Head of caudate nucleus (tissue), 42 donors: Measurements from ENCODE around the gene CPS1.

Source experiments
- DNase-seq, 42 donors: peaks; one replicate each; pipeline versions ENCODE4 v3.0.0 to v3.0.0-alpha.2; 2020 to 2021; ENCODE audit warnings: mixed read lengths in 7 of 42
- intact Hi-C: fragments of 100-400 bp; cut with DNase I; formaldehyde crosslinking; loops from one replicate; pipeline ENCODE4 v1.15.0; 2022

Gene CPS1

DNA sequence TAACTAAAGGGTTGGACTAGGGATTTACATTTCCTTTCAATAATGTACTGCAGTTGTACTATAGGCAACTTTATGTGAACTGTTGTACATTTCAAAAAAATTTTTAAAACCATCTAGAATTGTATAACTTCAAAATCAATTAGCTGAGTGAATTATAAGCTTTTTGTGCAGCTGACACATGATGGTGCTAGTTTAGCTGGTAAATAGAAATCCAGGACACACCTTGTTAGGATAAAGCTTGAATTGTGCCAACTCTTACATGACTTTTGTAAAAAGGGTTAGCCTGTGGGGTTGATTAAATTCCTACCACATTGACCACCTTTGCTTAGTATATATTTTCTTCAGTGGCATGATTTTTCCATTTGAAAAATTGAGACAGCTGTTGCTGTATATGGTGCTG lies 104.4 kb downstream of the CPS1 start:
- no peak for DNase-seq
- intact Hi-C loops, result no loop called here

DNA sequence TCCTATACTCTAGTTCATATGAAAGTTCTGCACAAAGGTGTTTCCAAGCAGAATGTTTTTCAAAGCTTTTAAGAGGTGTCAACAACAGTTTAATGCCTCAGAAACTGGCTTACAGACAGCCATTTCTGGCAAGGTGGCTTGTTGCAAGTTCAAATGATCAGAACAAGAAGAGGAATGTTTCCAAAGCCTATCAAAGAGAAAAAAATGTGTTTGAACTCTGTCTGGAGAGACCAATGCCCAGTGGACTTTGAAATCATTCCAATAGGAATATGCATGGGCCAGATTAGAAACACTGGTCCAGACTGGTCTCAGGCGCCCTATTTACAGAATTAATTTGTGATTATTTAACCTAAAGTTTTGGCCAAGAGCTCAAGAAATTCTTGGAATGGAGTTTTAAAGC lies 106.2 kb downstream of the CPS1 start:
- intact Hi-C loops, result no loop called here
- no peak for DNase-seq

- peak in 28 of 42 donors; percentile 3 to 80 (median 44) for DNase-seq
- intact Hi-C loops, result no loop called here
Measured at GRCh38 chr2:210663631-210664089, 107.3 kb downstream of the CPS1 start.

GRCh38 chr2:210667711-210668110 lies 111.3 kb downstream of the CPS1 start:
- no peak for DNase-seq
- intact Hi-C loops, result no loop called here

DNA sequence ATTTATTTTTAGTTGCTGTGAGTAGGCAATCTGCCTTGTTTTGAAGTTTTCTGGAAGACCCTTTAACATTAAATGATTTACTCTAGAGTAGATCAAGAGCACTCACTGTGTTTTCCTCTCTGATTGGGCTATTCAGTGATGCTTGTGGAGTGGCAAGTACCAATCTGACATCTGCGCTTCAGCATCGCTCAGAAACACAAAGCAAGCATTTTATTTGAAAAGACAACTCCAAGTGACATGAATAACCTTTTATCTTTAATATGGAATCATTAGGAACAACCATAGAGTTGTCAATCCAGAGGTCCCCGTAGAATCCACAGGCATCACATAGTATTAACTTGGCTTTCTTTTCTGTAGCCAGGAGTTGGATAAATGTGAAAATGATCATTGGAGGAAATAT lies 114.7 kb downstream of the CPS1 start:
- peak in 11 of 42 donors; percentile 3 to 43 (median 20) for DNase-seq
- intact Hi-C loops, result no loop called here

DNA sequence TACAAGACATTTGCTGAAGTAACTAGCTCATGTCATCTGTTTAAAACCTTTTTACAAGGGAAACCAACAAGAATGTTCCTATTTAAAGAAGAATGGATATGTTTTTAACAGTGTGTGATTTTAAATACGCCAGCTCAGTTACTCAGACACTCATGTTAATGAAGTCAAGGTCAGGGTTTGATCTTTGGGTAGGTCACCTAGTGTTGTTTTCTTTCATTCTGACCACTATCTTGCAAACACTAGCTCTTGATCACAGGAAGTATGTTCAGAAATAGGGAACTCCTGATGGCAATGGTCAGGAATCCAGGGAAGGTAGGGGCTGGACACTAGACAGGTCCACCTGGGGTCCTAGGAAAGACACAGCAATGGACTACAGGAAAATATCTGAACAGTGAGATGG lies 116.7 kb downstream of the CPS1 start:
- DNase-seq, result no peak
- intact Hi-C loops, result no loop called here

DNA sequence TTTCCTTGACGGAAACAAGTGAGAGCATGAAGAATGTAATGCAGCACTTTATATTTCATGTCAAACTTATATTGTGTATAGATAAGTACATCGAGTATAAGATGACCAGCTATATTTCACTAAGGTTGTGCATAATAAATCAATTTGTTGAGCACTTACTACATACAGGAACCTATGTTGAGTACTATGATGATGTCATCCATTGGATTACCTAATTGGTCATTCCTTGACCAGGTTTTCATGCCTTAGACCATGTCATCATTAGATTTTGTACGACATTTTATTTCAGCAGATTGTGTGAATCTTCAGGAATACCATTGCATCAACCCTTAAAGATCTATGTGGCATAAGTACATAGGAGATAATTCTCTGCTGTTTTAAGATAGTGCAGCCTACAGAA lies 119.7 kb downstream of the CPS1 start:
- intact Hi-C loops, result no loop called here
- no peak for DNase-seq

- DNase-seq, result no peak
- intact Hi-C loops, result no loop called here
Measured at GRCh38 chr2:210681491-210681890, 125.1 kb downstream of the CPS1 start.

- intact Hi-C loops, result no loop called here
- no peak for DNase-seq
Measured at GRCh38 chr2:210686401-210686800, 130.0 kb downstream of the CPS1 start.

DNA sequence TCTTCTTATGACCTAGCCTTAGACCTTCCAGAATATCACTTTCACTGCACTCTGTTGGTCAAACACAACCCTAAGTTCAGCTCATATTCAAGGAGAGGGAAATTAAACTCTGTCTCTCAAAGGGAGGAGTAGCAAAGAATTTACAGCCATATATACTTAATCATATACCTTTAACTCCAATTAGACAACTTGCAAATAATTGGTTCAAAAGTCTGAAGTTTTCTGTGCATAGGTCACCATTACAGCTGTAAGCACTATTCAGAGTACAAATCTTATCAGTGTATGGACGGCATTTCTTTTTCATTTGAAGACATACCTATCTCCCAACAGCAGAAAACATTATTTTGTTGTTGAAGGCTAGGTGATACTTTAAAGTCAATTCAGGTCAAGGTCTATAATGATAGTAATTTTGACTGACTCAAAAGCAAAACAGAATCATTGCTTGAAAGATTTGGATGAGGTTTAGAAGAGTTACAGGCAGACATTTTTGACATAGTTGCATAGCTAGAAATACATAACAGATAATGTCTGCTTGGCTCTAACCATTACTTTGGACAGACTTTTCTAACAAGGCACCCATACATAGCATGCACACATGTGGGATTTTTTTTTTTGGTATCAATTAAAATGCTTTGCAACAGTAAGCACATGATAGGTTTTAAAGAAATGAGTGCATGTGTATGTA lies 131.5 kb downstream of the CPS1 start:
- no peak for DNase-seq
- intact Hi-C loops, result no loop called here

- intact Hi-C loops, result no loop called here
- DNase-seq, result peak in 1 of 42 donors; percentile 21
Measured at GRCh38 chr2:210707900-210708299, 151.5 kb downstream of the CPS1 start.

DNA sequence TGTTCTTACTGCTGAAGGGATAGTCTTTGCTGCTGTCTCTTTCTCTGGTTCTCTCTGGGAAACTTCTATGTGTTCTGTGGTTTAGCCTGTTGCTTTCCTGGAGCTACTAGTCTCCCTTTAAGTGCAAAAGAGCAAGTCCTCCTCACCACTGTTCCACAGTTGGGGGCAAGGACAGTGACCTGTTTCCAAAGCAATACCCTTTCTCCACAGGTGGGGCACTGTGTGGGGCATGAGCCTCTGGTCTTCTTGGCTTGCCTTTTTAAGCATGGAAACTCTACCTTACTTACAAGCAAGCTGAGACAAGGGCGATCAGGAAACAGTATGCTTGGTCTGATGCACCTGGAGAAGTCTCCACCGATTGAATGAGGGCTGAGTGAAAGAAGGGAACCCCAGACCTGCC lies 156.7 kb downstream of the CPS1 start:
- intact Hi-C loops, result no loop called here
- DNase-seq, result no peak

- intact Hi-C loops, result no loop called here
- DNase-seq, result no peak
Measured at GRCh38 chr2:210715560-210716082, 159.2 kb downstream of the CPS1 start.

DNA sequence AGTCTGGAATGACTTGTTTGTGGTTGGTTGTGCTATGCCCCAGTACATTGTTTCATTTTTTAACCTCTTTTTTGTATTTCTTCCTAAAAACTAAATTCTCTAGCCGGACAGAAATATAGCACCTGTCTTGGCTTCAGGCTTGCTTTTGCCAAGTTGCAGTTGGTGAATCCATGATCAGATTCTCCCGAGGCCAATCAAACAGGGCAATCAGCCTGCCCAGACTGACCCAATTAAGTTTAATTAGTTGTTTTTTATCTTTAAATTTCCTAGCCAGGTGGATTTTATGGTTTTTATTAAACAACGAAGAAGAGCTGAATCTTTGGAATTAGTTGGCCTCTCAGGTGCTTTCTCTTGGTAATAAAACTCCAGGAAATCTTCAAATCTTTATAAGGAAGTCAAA lies 162.1 kb downstream of the CPS1 start:
- intact Hi-C loops, result no loop called here
- no peak for DNase-seq

DNA sequence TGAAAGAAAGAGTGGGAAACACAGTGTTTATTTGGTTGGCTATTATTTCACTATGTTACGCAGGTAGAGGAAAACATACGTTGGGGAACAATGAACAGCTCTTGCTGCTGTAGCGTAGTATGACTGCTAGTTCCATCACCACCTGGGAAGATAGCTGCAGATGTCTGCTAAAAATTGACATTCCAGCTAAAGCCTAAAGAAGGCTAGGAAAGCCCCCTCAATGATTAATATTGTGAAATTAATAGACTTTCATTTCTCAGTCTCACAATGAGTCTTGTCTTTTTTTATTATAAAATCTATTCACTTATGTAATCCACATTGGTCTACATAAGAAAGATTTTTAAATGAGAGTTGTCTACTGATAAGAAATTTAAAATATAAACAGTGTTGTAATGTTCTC lies 165.7 kb downstream of the CPS1 start:
- intact Hi-C loops, result no loop called here
- no peak for DNase-seq

DNA sequence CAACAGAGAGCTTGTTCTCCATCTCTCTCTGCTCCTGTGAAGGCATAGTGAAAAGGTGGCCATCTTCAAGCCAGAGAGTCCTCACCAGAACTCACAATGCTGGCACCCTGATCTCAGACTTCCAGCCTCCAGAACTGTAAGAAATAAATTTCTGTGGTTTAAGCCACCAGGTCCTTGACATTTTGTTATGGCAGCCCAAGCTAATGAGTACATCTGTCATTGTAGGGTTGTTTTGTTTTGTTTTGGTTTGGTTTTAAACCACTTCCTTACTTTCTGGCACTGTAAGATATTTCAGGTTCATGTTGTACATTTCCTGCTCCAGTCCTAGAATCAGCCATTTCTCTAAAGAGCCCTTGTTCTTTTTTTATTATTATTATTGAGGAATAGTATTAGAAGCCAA lies 171.2 kb downstream of the CPS1 start:
- no peak for DNase-seq
- intact Hi-C loops, result no loop called here
